Mesenchymal stem cell (in vitro differentiated cells and primary cell): ENCODE measurements around the gene SLFN14.

ENCODE experiments used
- DNase-seq: peaks from one replicate; pipeline ENCODE4 v3.0.0-alpha.2; 2013
- H2AFZ ChIP-seq: one replicate; pipeline ENCODE4 v1.6.1; 2013; ENCODE audit warnings: low read depth, mild to moderate bottlenecking, control low read depth, inconsistent platforms, low read length, moderate library complexity
- H2AK5ac ChIP-seq: 2 replicates; pipeline ENCODE4 v1.6.1; 2013; ENCODE audit warnings: low read length, moderate library complexity, mild to moderate bottlenecking, inconsistent platforms; ENCODE audit not compliant: severe bottlenecking
- H2BK120ac ChIP-seq: one replicate; pipeline ENCODE4 v1.6.1; 2013; ENCODE audit warnings: low read depth, mild to moderate bottlenecking, inconsistent platforms, low read length, moderate library complexity
- H2BK12ac ChIP-seq, 2 experiments: one replicate each; pipeline ENCODE4 v1.6.1; 2013; ENCODE audit warnings: inconsistent platforms in 2 of 2, low read length in 2 of 2, mild to moderate bottlenecking in 2 of 2, moderate library complexity in 2 of 2, control low read depth in 1 of 2
- H2BK15ac ChIP-seq: one replicate; pipeline ENCODE4 v1.6.1; 2013; ENCODE audit warnings: mild to moderate bottlenecking, low read depth, inconsistent platforms; ENCODE audit not compliant: poor library complexity, severe bottlenecking
- H2BK5ac ChIP-seq: 2 replicates; pipeline ENCODE4 v1.6.1; 2013; ENCODE audit warnings: low read depth, mild to moderate bottlenecking, low read length, control low read depth, inconsistent platforms; ENCODE audit not compliant: poor library complexity, severe bottlenecking
- H3K14ac ChIP-seq, 2 experiments: one replicate each; pipeline ENCODE4 v1.6.1; 2013; ENCODE audit warnings: inconsistent platforms in 2 of 2, low read length in 2 of 2, control low read depth in 1 of 2, mild to moderate bottlenecking in 1 of 2, moderate library complexity in 1 of 2
- H3K18ac ChIP-seq, 2 experiments: one replicate each; pipeline ENCODE4 v1.6.1; 2013; ENCODE audit warnings: inconsistent platforms in 2 of 2, low read length in 2 of 2, control low read depth in 1 of 2, low read depth in 1 of 2, mild to moderate bottlenecking in 1 of 2
- H3K23ac ChIP-seq, 2 experiments: one replicate each; pipeline ENCODE4 v1.6.1; 2013; ENCODE audit warnings: inconsistent platforms in 2 of 2, low read length in 2 of 2, mild to moderate bottlenecking in 2 of 2, moderate library complexity in 2 of 2, control low read depth in 1 of 2
- H3K27ac ChIP-seq: 2 replicates; pipeline ENCODE4 v1.5.1; 2013; ENCODE audit warnings: mild to moderate bottlenecking, moderate library complexity, low read length, control low read depth, inconsistent platforms; ENCODE audit not compliant: poor library complexity, severe bottlenecking
- H3K27me3 ChIP-seq, 2 experiments: 2 replicates each; pipeline versions ENCODE4 v1.6.1 to v1.7.0; 2013; ENCODE audit warnings: low read length in 2 of 2, mild to moderate bottlenecking in 2 of 2, moderate library complexity in 2 of 2, control low read depth in 1 of 2, inconsistent platforms in 1 of 2; ENCODE audit not compliant: control insufficient read depth in 1 of 2, insufficient read depth in 1 of 2
- H3K36me3 ChIP-seq, 2 experiments: 2 replicates each; pipeline versions ENCODE4 v1.6.1 to v1.7.0; 2013; ENCODE audit warnings: low read length in 2 of 2, control low read depth in 1 of 2, inconsistent platforms in 1 of 2, low read depth in 1 of 2, mild to moderate bottlenecking in 1 of 2; ENCODE audit not compliant: insufficient read depth in 2 of 2, control insufficient read depth in 1 of 2
- H3K4ac ChIP-seq, 2 experiments: one replicate each; pipeline ENCODE4 v1.6.1; 2013; ENCODE audit warnings: inconsistent platforms in 2 of 2, low read length in 2 of 2, mild to moderate bottlenecking in 2 of 2, moderate library complexity in 2 of 2, control low read depth in 1 of 2, low read depth in 1 of 2
- H3K4me1 ChIP-seq: 2 replicates; pipeline ENCODE4 v1.6.1; 2013; ENCODE audit warnings: low read depth, low read length, control low read depth; ENCODE audit not compliant: control insufficient read depth, insufficient read depth
- H3K4me2 ChIP-seq: 2 replicates; pipeline ENCODE4 v1.6.1; 2013; ENCODE audit warnings: low read length, mild to moderate bottlenecking, inconsistent platforms; ENCODE audit not compliant: poor library complexity, severe bottlenecking
- H3K4me3 ChIP-seq, 2 experiments: 2 replicates each; pipeline versions ENCODE4 v1.5.1 to v1.7.0; 2013; ENCODE audit warnings: low read length in 2 of 2, mild to moderate bottlenecking in 2 of 2, control low read depth in 1 of 2, low read depth in 1 of 2; ENCODE audit not compliant: insufficient read depth in 1 of 2
- H3K79me1 ChIP-seq: replicated peaks from 2 replicates; pipeline ENCODE4 v1.6.1; 2013; ENCODE audit warnings: mild to moderate bottlenecking, control low read depth, low read length, inconsistent platforms; ENCODE audit not compliant: poor library complexity, severe bottlenecking
- H3K9ac ChIP-seq: 2 replicates; pipeline ENCODE4 v1.7.0; 2013; ENCODE audit warnings: mild to moderate bottlenecking, low read length, moderate library complexity
- H3K9me3 ChIP-seq: 2 replicates; pipeline ENCODE4 v1.7.0; 2013; ENCODE audit warnings: mild to moderate bottlenecking, low read length; ENCODE audit not compliant: control insufficient read depth
- H4K8ac ChIP-seq: one replicate; pipeline ENCODE4 v1.6.1; 2013; ENCODE audit warnings: inconsistent platforms, mild to moderate bottlenecking, low read length, moderate library complexity
- H4K91ac ChIP-seq: one replicate; pipeline ENCODE4 v1.6.1; 2013; ENCODE audit warnings: mild to moderate bottlenecking, low read length, inconsistent platforms
- WGBS: methylation state at CpG from one replicate; pipeline ENCODE4 v1.1.7; 2013; ENCODE audit warnings: mixed read lengths; 5-methylcytosine and 5-hydroxymethylcytosine counted together

The SLFN14 gene

GRCh38 chr17:35575759-35576158 lies 15.1 kb upstream of the SLFN14 start:
- no peak for DNase-seq
- 100% methylated on average over 3 of the region's 3 CpGs for WGBS
- Histone ChIP-seq H4K8ac (no peak overlapping the region), H3K79me1 (peaks cover 21% of the 10 kb centered on the region), H3K18ac (no peak overlapping the region), H3K4me2 (no peak overlapping the region), H3K4ac (no peak overlapping the region), H3K27me3 (no peaks in the 10 kb centered on the region), H2AFZ (peak overlapping the region; percentile 14), H3K36me3 (peaks cover 11 to 33% of the 10 kb centered on the region in 2 experiments), H2BK15ac (no peak overlapping the region), H3K27ac (no peak overlapping the region), H2AK5ac (no peak overlapping the region), H2BK120ac (no peak overlapping the region), H3K4me1 (no peaks in the 10 kb centered on the region), H3K9me3 (no peaks in the 10 kb centered on the region), H2BK12ac (no peak overlapping the region), H2BK5ac (no peak overlapping the region), H4K91ac (no peak overlapping the region), H3K14ac (no peak overlapping the region), H3K4me3 (no peak overlapping the region), H3K23ac (no peak overlapping the region), H3K9ac (no peak overlapping the region)

GRCh38 chr17:35569405-35569804 lies 8.8 kb upstream of the SLFN14 start:
- Histone ChIP-seq H3K23ac (no peak overlapping the region), H3K9me3 (no peaks in the 10 kb centered on the region), H2AK5ac (no peak overlapping the region), H3K14ac (no peak overlapping the region), H3K79me1 (peaks cover 14% of the 10 kb centered on the region), H2BK5ac (no peak overlapping the region), H3K4me1 (peaks cover 8% of the 10 kb centered on the region), H2BK12ac (no peak overlapping the region), H3K27ac (no peak overlapping the region), H3K4me2 (no peak overlapping the region), H3K4me3 (peak overlapping the region in 1 of 2 experiments; percentile 95), H4K91ac (no peak overlapping the region), H2BK120ac (no peak overlapping the region), H3K18ac (no peak overlapping the region), H3K36me3 (peaks cover 5 to 9% of the 10 kb centered on the region in 2 experiments), H3K9ac (peak overlapping the region; percentile 97), H3K4ac (no peak overlapping the region), H2BK15ac (no peak overlapping the region), H4K8ac (no peak overlapping the region), H2AFZ (no peak overlapping the region), H3K27me3 (peaks cover 3 to 5% of the 10 kb centered on the region in 2 experiments)
- WGBS, result 98% methylated on average over 2 of the region's 2 CpGs
- DNase-seq, result no peak

GRCh38 chr17:35568561-35568960 lies 7.9 kb upstream of the SLFN14 start:
- Histone ChIP-seq H3K9ac (peak overlapping the region; percentile 97), H3K79me1 (peaks cover 14% of the 10 kb centered on the region), H3K4me2 (peak overlapping the region; percentile 48), H2BK15ac (no peak overlapping the region), H4K91ac (no peak overlapping the region), H3K4ac (no peak overlapping the region), H3K36me3 (peaks cover 1 to 5% of the 10 kb centered on the region in 2 experiments), H3K27me3 (peaks cover 3 to 5% of the 10 kb centered on the region in 2 experiments), H2AK5ac (no peak overlapping the region), H3K18ac (no peak overlapping the region), H2AFZ (peak overlapping the region; percentile 54), H2BK120ac (no peak overlapping the region), H3K4me1 (peaks cover 8% of the 10 kb centered on the region), H3K14ac (no peak overlapping the region), H2BK12ac (no peak overlapping the region), H4K8ac (no peak overlapping the region), H2BK5ac (no peak overlapping the region), H3K23ac (no peak overlapping the region), H3K4me3 (peak overlapping the region; percentile 38 to 95), H3K9me3 (no peaks in the 10 kb centered on the region), H3K27ac (no peak overlapping the region)
- peak; percentile 80 for DNase-seq
- WGBS, result 45% methylated on average over 15 of the region's 15 CpGs

GRCh38 chr17:35566968-35567367 lies 6.3 kb upstream of the SLFN14 start:
- H2AFZ ChIP-seq, result no peak overlapping the region
- H3K23ac ChIP-seq, result no peak overlapping the region
- no peak overlapping the region for H3K27ac ChIP-seq
- H3K4me3 ChIP-seq, result peak overlapping the region in 1 of 2 experiments; percentile 95
- H3K4ac ChIP-seq, result no peak overlapping the region
- H4K8ac ChIP-seq, result peak overlapping the region; percentile 94
- H4K91ac ChIP-seq, result no peak overlapping the region
- H3K79me1 ChIP-seq, result peaks cover 9% of the 10 kb centered on the region
- no peak overlapping the region for H2BK120ac ChIP-seq
- H2BK12ac ChIP-seq, result no peak overlapping the region
- H3K9me3 ChIP-seq, result no peaks in the 10 kb centered on the region
- peaks cover 8% of the 10 kb centered on the region for H3K4me1 ChIP-seq
- H2BK15ac ChIP-seq, result no peak overlapping the region
- H3K27me3 ChIP-seq, result peaks cover 3 to 5% of the 10 kb centered on the region in 2 experiments
- H3K4me2 ChIP-seq, result no peak overlapping the region
- DNase-seq, result no peak
- H3K14ac ChIP-seq, result no peak overlapping the region
- 79% methylated on average over 11 of the region's 11 CpGs for WGBS
- no peak overlapping the region for H2BK5ac ChIP-seq
- no peak overlapping the region for H2AK5ac ChIP-seq
- H3K18ac ChIP-seq, result no peak overlapping the region
- H3K36me3 ChIP-seq, result no peaks in the 10 kb centered on the region
- peak overlapping the region; percentile 97 for H3K9ac ChIP-seq
